Astrocyte of the cerebellum (primary cell): Measurements from ENCODE around the gene C4orf36.
"Not testable (repeated sequence)": the region's sequence is repeated elsewhere in the genome, so short reads cannot be mapped to it uniquely, and the experiment has no call there.

Experiments
- DNase-seq: peaks from one replicate; pipeline ENCODE4 v3.0.0-alpha.2; 2011; ENCODE audit warnings: low read depth
- H3K4me3 ChIP-seq: 2 replicates; pipeline ENCODE4 v1.5.1; 2011; ENCODE audit warnings: mild to moderate bottlenecking, low read depth, low read length, moderate library complexity
- in situ Hi-C: cut with HindIII; loops from 2 replicates; pipeline ENCODE4 v1.10.0; 2017; ENCODE audit warnings: low sequenced_read_pairs
- TF ChIP-seq, protein P1 (sequence below): IDR thresholded peaks from 2 replicates; pipeline ENCODE4 v1.5.1; 2012; ENCODE audit warnings: low read length, low read depth, moderate library complexity, mild to moderate bottlenecking; ENCODE audit errors: missing control alignments

Gene C4orf36

DNA sequence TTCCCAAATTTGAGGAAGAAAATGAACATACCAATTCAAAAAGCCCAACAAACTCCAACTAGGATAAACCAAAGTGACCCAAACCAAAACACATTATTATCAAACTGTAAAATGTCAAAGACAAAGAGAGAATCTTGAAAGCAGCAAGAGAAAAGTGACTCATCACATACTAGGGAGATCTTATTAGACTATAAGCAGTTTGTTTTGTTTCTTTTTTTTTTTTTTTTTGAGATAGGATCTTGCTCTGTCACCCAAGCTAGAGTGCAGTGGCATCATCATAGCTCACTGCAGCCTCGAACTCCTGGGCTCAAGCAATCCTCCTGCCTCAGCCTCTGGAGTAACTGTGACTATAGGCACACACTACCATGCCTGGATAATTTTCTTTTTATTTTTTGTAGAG, 12.6 kb downstream of the C4orf36 start:
- DNase-seq = no peak
- TF ChIP-seq, protein P1, sequence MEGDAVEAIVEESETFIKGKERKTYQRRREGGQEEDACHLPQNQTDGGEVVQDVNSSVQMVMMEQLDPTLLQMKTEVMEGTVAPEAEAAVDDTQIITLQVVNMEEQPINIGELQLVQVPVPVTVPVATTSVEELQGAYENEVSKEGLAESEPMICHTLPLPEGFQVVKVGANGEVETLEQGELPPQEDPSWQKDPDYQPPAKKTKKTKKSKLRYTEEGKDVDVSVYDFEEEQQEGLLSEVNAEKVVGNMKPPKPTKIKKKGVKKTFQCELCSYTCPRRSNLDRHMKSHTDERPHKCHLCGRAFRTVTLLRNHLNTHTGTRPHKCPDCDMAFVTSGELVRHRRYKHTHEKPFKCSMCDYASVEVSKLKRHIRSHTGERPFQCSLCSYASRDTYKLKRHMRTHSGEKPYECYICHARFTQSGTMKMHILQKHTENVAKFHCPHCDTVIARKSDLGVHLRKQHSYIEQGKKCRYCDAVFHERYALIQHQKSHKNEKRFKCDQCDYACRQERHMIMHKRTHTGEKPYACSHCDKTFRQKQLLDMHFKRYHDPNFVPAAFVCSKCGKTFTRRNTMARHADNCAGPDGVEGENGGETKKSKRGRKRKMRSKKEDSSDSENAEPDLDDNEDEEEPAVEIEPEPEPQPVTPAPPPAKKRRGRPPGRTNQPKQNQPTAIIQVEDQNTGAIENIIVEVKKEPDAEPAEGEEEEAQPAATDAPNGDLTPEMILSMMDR = no peak
- in situ Hi-C loops = no loop called here
- H3K4me3 ChIP-seq = no peak overlapping the region

DNA sequence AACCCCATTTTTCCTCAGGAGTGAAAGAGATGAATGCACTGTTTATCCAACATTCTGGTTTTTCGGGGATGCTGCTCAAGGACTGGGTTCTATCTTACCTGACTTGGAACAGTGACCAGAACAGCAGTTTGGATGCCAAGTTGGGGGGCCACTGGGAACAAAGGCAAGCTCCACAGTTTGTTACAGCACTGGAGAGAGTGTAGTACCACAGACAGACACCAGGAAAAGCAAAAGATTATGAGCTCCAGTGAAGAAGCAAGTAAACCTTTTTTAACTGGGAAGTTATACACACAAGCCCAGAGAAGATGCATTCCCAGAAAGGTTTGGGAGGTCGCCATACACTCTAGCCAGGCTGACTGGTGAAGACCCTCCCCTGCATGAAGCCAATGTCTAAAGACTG, 13.6 kb downstream of the C4orf36 start:
- in situ Hi-C loops = no loop called here
- TF ChIP-seq, protein P1 = no peak
- no peak for DNase-seq
- no peak overlapping the region for H3K4me3 ChIP-seq

DNA sequence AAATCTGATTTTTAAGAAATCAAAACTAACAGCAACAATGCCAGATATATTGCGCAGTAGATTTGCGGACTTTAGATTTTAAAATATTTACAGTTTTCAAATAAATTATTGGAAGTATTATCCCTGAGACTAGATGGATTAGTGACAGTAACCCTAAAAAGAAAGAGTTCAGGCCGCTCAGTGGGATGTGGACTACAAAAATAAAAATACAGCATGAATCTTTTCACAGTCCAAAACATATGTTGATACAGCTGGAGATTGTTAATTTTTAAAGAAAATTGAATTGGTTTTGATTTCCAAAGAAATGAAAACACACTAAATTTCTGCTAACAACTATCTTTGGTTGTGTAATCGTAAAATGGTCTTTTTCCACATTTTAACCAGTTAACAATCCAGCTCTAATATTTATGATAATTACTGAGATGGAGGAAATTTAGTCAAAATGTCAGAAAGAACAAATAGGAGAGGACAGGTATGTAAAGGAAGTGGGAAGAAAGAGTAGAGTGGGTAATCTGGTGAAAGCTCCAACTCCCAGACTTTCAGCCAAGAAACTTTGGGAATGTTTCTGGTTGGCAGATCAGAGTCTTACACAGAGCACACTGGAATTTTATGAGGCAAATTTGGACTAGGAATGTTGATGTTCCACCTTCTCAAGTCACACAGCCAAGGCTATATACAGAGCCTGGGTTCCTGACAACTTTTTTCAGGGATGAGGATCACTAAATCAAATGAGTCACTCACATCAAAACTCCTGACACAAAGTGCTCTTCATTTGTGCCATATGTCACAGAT, 15.1 kb downstream of the C4orf36 start:
- no peak overlapping the region for H3K4me3 ChIP-seq
- TF ChIP-seq, protein P1 = no peak
- in situ Hi-C loops = no loop called here
- no peak for DNase-seq

DNA sequence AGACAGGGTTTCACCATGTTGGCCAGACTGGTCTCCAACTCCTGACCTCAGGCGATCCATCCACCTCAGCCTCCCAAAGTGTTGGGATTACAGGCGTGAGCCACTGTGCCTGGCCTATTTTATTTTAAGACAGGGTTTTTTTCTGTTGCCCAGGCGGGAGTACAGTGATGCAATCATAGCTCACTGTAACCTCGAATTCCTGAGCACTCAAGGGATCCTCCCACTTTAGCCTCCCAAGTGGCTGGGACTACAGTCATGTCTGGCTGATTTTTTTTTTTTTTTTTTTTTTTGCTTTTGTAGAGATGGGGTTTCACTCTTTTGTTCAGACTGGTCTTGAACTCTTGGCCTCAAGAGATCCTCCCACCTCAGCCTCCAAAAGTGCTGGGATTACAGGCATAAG, 16.8 kb downstream of the C4orf36 start:
- DNase-seq, H3K4me3 ChIP-seq, in situ Hi-C loops: not testable (repeated sequence)

DNA sequence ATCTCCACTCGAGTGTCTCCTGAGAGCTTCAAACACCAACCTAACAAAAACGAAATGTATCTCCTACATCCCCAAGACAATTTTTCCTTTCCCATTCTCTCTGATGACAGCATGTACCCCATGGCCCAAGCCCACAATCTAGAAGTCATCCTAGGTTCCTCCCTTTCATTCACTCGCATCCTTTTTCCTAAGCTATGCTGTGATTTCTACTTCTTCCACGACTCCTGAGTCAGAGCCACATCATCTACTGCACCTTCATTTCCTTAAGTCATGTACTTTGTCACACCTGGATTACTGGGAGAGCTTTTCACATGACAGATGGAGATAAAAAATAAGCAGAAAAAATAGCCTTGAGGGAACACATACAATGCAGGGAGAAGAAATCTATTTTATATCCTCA, 20.1 kb downstream of the C4orf36 start:
- in situ Hi-C loops = no loop called here
- no peak for DNase-seq
- H3K4me3 ChIP-seq = no peak overlapping the region
- TF ChIP-seq, protein P1 = no peak

DNA sequence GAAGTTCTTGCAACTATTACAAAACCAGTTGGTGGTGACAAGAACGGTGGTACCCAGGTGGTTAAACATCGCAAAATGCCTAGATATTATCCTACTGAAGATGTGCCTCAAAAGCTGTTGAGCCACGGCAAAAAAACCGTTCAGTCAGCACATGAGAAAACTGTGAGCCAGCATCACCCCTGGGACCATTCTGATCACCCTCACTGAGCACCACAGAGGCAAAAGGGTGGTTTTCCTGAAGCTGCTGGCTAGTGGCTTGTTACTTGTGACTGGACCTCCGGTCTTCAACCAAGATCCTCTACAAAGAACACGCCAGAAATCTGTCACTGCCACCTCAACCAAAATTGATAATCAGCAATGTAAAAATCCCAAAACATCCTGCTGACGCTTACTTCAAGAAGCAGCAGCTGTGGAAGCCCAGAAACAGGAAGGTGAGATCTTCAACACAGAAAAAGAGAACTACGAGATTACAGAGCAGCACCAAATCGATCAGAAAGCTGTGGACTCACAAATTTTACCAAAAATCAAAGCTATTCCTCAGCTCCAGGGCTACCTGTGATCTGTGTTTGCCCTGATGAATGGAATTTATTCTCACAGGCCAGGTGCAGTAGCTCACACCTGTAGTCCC, 21.7 kb downstream of the C4orf36 start:
- in situ Hi-C loops = no loop called here
- no peak overlapping the region for H3K4me3 ChIP-seq
- TF ChIP-seq, protein P1 = no peak
- DNase-seq = no peak

DNA sequence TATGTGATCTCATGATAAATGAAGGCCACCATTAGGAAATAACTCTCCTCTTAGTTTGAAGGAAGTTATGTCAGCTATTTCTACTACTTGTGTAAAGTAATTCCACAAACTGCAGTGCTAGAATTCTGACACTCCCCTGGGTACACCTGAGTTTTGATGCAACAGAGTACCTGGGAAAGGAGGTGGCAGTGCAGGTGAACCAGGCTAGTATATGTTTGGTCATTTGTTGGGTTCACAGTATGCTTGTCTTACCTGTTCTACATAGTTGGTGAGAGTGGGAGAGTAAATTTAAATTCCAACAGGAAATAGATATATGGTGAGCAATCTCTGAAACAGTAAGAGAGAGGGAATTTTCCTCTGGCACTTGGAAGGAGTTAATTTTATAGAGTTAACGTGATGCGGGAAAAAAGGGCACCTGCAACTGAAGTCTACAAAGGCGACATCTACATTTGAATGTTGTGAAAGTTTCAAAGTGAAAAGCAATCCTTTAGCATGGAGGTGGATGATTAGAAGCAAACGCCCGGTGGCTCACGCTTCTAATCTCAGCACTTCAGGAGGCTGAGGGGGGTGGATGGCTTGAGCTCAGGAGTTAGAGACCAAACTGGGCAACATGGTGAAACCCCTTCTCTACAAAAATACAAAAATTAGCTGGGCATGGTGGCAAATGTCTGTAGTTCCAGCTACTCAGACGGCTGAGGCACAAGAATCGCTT, 34.7 kb downstream of the C4orf36 start:
- TF ChIP-seq, protein P1 = no peak
- DNase-seq = no peak
- in situ Hi-C loops = no loop called here
- no peak overlapping the region for H3K4me3 ChIP-seq
